Hypothalamus (tissue), 51 donors: Measurements from ENCODE around the gene IFT88.
"Not testable (repeated sequence)": the region's sequence is repeated elsewhere in the genome, so short reads cannot be mapped to it uniquely, and the experiment has no call there.

ENCODE experiments used
- DNase-seq, 51 donors: peaks; one replicate each; lab custom pipeline; 2025; lab: John Stamatoyannopoulos, UW

The IFT88 gene

GRCh38 chr13:20616059-20616797, 49.3 kb downstream of the IFT88 start:
- DNase-seq = no peak

- no peak for DNase-seq
Observed at GRCh38 chr13:20623000-20623399, 56.0 kb downstream of the IFT88 start.

GRCh38 chr13:20624213-20624612, 57.3 kb downstream of the IFT88 start:
- DNase-seq = no peak

- no peak for DNase-seq
Observed at GRCh38 chr13:20633802-20634201, 66.8 kb downstream of the IFT88 start.

GRCh38 chr13:20636079-20636478, 69.1 kb downstream of the IFT88 start:
- DNase-seq = no peak

GRCh38 chr13:20637811-20638210, 70.9 kb downstream of the IFT88 start:
- peak in 2 of 51 donors; percentile 2 to 23 for DNase-seq

- DNase-seq = no peak
Observed at GRCh38 chr13:20647758-20648157, 80.8 kb downstream of the IFT88 start.

GRCh38 chr13:20652946-20653345, 86.0 kb downstream of the IFT88 start:
- no peak for DNase-seq

GRCh38 chr13:20654156-20654555, 87.2 kb downstream of the IFT88 start:
- no peak for DNase-seq

GRCh38 chr13:20658451-20659040, 91.6 kb downstream of the IFT88 start:
- DNase-seq = no peak

GRCh38 chr13:20664351-20664750, 97.4 kb downstream of the IFT88 start:
- peak in 10 of 51 donors; percentile 3 to 54 (median 31) for DNase-seq

- DNase-seq = no peak
Observed at GRCh38 chr13:20666948-20667347, 100.0 kb downstream of the IFT88 start.

- no peak for DNase-seq
Observed at GRCh38 chr13:20667857-20668437, 101.0 kb downstream of the IFT88 start.

- DNase-seq = no peak
Observed at GRCh38 chr13:20669162-20669561, 102.2 kb downstream of the IFT88 start.

- DNase-seq = peak in 3 of 51 donors; percentile 19 to 58 (median 21)
Observed at GRCh38 chr13:20671789-20672188, 104.8 kb downstream of the IFT88 start.

GRCh38 chr13:20672772-20673171, 105.8 kb downstream of the IFT88 start:
- DNase-seq = no peak

- DNase-seq = peak in 6 of 51 donors; percentile 5 to 56 (median 19)
Observed at GRCh38 chr13:20673715-20674114, 106.8 kb downstream of the IFT88 start.

- no peak for DNase-seq
Observed at GRCh38 chr13:20676213-20676612, 109.3 kb downstream of the IFT88 start.

- DNase-seq = not testable (repeated sequence)
Observed at GRCh38 chr13:20678606-20679005, 111.6 kb downstream of the IFT88 start.

GRCh38 chr13:20679879-20680278, 112.9 kb downstream of the IFT88 start:
- no peak for DNase-seq

- no peak for DNase-seq
Observed at GRCh38 chr13:20680416-20681080, 113.6 kb downstream of the IFT88 start.
